Measurements from ENCODE around the gene HDAC6.
"Not testable (repeated sequence)": the region's sequence is repeated elsewhere in the genome, so short reads cannot be mapped to it uniquely, and the experiment has no call there.

- TF ChIP-seq CTCF (tag by site-specific recombination; IDR thresholded peaks at IDR 0.05); REST (tag by site-specific recombination; IDR thresholded peaks at IDR 0.05); RBAK (tag by site-specific recombination; IDR thresholded peaks at IDR 0.05); ZNF302 (tag by site-specific recombination; IDR thresholded peaks at IDR 0.05; ENCODE audit: low read depth); ZNF707 (tag by site-specific recombination; IDR thresholded peaks at IDR 0.05); PATZ1 (tag by site-specific recombination; IDR thresholded peaks at IDR 0.05): not testable (repeated sequence)
Measured at GRCh38 chrX:48872017-48872416, 70.2 kb downstream of the HDAC6 start.

All from HEK293 (cell line).